Hematopoietic multipotent progenitor cell treated with erythropoietin and hydrocortisone succinate and interleukin-3 and kit ligand, for 17 days (in vitro differentiated cells): Measurements from ENCODE around the gene TMEM9.
"Not testable (repeated sequence)": the region's sequence is repeated elsewhere in the genome, so short reads cannot be mapped to it uniquely, and the experiment has no call there.

Experiments used
- DNase-seq: peaks from one replicate; pipeline ENCODE4 v3.0.0-alpha.2; 2015; ENCODE audit warnings: low spot score

The TMEM9 gene

DNA sequence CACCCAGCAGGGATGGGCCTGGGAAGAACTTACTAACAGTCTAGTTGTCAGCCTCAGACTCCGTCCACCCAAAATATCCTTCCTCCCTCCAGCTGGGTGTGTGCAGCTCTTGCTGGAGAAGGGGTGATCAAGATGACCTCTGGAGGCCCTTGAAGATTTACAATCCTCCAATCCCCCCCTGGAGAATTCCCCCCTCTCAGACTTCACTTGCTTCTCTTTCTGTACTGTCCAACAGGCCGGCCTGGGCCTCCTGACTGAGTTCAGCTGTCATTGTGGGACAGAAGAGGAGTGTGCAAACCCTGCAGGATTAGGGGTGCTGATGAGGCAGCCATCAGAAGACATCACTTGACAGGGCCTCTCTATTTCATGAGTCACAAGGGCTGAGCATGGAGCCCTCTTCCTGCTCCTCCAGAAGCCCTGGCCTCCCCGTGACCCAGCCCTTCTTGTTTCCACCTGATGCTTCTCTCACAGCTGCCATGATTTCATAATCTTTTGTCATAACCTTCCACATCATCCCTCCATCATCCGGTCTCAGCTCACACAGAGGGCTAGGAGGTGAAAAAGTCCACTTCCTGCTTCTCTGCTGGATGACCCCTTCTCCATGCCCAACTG is 18.8 kb upstream of the TMEM9 start:
- no peak for DNase-seq

DNA sequence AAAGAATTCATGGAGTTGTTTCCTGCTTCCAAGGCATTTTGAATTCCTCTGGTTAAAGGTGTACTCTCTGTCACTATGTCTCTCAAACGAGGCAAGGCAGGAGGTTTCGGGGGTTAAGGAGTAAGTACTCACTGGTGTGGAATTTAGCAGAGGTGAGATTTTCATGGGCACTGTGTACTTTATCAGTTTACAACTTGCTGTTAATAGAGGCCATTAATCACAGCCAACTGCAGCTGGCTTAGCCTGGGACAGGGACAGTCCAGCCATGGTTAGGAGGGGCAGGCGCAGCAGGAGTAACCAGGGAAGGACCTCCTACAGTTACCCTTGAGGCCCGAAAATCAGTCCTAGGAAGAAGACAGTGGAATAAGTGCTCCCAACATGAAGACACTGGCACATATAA is 18.1 kb upstream of the TMEM9 start:
- DNase-seq = no peak

DNA sequence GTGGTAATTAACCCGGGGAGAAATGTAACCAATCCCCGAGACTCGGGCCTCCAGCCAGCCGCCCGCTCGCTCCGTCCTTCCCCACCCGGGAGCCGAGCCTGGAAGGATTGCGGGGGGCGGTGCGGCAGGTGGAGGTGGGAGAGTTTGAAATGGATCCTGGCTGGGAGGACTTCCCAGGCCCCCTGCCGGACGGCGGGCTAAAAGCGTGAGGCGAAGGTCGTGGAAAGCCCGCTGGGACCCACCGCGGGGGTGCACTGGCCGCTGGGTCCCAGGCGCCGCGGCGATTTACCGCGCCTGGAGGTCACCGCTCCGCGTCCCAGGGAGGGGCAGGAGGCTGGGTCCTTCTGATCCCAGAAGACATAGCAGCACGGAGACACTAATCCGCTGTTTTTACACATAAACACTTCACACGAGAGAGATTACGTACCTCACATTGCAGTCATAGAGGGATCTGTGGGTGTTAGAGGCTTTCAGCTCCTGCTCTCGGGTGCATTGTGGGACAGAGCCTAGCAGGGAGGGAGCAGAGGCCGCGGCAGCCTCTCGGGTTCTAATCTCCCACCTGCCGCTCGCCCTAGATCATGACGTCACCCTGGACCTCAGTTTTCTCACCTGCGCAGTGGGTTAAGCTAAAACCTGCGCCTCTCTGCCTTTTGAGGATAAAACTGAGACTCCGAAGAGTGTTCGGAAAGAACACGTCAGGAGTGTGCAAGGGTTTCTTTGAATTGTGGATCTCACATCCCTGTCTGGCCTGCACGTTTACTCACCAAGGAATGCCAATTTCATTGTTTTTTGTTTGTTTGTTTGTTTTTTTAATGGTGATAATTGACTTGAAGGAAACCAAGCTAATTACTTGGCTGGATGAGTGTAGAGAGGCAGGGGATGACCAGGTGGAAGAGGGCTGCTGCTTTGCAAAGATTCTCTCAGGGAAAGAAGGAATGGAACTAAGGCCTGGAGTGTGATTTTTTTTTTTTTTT is 17.1 kb upstream of the TMEM9 start:
- no peak for DNase-seq

DNA sequence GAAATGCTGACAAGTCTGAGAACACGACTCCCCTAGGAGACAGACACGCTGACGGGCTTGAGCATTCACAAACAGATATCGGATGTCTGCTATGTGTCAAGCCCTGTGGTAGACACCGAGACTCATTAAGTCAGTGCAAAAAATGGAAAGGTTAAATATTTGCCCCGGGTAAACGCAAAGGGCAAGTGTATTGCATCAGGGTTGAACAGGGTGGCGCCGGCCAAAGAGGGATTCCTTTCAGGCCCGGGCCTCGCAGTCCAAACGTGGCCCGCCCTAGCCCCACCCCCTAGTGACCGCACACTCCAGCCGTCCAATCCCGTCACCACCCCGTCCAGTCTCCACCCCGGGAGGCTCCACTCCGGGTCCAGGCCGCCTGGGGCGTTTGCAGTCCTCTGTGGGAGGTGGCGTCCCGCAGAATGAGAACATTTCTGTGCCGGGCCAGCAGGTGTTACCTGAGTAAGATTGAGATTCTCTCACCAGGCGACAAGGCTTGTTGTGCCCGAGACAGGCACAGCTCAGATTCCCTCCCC is 16.3 kb upstream of the TMEM9 start:
- DNase-seq = peak; percentile 87

DNA sequence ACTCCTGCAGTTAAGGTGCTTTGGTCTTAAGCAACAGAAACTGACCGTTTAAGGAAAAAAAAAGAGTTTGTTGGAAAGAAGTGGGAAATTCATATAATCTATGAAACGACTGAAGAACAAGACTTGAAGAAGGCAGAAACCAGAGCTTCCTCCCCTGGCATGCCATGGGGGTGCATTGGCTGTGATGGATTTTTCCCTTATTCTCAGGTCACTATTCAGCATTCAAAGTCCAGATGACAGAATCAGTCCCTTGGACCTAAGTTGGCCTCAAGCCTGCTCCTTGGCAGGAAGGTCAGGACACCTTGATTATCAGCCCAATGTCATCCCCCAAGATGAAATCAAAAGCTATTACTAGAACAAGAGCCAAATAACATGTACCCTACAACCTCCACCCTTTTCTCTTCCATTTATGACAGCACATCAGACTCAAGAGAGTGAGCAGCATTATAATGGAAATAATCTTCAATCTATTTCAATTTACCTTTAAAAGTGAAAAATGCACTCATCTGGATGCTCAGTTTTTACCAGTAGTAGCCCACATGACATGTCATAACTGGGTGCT is 15.8 kb upstream of the TMEM9 start:
- DNase-seq = no peak

DNA sequence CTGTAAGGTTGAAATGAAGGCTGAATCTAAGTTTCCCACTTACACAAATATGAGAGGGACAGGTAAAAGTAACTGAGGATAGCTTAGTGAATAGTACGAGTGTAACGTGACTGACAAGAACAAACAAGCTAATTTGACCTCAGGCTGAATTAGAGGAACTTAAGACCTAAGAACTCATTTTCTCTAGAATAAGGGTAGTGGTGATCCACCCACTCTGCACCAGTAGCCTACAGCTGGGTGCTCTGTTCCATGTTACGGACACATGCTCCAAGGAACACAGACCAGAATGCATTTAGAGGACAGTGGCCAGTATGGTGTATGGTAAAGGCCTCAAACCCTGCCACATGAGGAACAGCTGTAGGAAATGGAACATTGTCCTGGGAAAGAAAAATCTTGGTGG is 14.9 kb upstream of the TMEM9 start:
- no peak for DNase-seq

GRCh38 chr1:201167041-201167991 is 13.0 kb upstream of the TMEM9 start:
- no peak for DNase-seq

DNA sequence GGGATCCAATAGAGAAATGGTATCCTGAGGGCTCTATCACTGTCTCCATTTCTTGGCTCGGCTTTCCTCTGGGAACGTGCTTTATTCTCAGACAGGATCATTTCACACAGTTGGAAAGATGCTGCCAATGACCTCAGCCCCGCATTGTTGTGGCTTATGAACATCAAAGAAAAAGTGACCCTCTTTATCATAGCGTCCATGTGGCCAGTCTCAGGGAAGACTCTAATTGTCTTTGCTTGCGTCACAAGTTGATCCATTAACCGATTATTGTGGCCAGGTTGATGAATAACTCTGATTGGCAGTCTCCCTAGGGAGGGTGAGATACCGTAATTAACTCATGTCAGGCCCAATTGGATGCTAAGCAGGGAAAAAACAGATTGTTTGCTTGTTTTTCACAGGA is 10.4 kb upstream of the TMEM9 start:
- no peak for DNase-seq

- no peak for DNase-seq
Measured at GRCh38 chr1:201163707-201164106, 9.4 kb upstream of the TMEM9 start.

DNA sequence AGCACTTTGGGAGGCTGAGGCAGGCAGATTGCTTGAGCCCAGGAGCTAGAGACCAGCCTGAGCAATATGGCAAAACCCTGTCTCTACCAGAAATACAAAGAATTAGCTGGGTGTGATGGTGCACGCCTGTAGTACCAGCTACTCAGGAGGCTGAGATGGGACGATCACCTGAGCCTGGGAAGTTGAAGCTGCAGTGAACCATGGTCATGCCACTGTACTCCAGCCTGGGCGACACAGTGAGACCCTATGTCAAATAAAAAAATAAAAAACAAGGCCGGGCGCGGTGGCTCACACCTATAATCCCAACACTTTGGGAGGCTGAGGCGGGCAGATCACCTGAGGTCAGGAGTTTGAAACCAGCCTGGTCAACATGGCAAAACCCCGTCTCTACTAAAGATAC is 8.8 kb upstream of the TMEM9 start:
- not testable (repeated sequence) for DNase-seq

DNA sequence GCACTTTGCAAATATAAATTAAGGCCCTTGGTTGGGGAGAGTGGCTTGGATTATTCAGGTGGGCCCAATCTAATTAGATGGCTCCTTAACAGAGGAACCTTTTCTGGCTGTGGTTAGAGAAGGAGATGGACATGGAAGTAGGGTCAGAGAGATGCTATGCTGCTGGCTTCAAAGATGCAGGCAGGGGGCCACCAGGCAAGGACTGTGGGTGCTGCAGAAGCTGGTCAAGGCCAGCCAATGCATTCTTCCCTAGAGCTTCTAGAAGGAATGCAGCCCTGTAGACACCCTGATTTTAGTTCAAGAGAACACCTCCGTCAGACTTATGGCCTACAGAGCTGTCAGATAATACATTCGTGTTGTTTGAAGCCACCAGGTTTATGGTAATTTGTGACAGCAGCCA is 3.7 kb upstream of the TMEM9 start:
- DNase-seq = no peak

GRCh38 chr1:201156819-201157218 is 2.5 kb upstream of the TMEM9 start:
- no peak for DNase-seq

DNA sequence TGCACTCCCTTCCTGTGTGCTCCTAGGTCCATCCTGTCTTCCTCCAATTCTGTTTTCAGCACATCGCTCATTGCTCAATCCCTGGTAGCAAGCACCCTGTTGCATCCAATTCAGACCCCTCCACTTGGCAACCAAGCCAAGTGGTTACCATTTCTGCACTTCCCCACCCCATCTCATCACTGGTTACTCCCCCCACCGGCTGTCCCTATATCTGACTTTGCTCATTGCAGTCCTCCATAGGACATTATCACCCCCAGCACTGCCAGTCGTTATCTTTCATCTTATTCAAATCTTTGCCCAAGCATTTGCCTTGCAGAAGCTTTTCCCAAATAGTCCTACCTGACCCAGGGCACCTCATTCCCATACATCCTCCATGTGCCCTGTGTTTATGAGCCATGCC is 2.1 kb upstream of the TMEM9 start:
- DNase-seq = no peak

DNA sequence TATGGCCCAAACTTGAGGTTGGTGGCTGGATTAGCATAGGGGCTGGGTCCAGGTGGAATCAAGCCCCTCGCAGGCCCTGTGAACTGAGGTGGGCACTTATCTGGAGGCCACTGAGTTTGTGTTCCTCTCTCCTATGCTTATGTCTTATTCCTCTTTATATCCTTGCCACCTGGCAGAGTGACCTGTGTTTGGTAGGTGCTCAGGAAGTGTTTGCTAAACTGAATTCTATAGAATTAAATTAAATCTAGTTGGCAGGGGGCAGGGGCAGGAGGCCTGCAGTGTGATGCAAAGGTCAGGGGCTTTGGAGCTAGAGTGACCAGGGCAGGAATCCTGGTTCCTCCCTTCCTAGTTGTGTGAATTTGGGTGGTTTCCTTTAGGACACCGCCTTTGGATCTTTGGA is 1.1 kb upstream of the TMEM9 start:
- DNase-seq = no peak

- DNase-seq = peak; percentile 66
Measured at GRCh38 chr1:201153474-201154388, 543 bp downstream of the TMEM9 start.

DNA sequence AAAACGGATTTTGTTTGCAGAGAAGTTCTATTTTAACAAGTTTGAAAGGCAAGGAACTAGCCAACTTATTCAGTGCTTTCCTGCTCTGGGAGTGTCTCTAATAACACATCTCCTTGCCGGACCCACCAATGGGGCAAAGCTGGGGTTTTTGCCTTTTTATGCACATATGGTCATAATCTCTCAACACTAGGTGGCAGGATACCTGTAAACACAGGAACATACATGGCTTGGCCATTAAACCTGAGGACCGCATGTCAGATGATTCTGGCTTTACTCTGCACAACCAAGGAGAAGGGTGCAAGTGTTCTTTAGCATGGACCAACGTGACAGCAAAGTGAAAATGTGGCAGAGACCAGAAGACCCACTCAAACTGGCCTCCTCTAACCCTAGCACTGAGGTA is 4.9 kb downstream of the TMEM9 start:
- peak; percentile 59 for DNase-seq

DNA sequence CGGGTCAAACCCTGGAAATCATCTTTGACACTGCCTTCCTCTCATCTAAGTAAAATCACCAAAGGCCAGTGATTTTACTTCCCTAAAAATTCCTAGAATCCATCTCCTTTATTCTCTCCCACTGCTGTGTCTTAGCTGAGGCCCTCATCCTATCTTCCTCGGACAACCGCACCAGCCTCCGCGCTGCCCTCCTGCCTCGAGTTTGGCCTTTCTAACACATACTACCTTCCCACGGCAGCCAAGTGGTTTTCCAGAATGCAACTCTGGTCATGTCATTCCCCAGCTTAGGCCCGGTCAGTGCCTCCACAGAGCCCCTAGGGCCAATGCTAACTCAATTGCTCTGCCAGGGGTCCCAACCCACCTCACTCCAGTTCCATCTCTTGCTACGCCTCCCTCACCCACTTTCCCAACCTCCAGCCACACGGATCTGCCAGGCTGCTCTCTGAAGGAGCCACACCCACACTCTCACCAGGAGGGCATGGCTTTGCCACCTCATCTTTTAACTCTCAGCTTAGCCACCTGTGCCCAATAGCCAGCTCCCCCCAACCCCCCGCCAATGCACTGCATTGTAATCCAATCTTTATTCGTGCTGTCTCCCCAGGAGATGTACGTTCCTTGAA is 6.8 kb downstream of the TMEM9 start:
- DNase-seq = no peak

DNA sequence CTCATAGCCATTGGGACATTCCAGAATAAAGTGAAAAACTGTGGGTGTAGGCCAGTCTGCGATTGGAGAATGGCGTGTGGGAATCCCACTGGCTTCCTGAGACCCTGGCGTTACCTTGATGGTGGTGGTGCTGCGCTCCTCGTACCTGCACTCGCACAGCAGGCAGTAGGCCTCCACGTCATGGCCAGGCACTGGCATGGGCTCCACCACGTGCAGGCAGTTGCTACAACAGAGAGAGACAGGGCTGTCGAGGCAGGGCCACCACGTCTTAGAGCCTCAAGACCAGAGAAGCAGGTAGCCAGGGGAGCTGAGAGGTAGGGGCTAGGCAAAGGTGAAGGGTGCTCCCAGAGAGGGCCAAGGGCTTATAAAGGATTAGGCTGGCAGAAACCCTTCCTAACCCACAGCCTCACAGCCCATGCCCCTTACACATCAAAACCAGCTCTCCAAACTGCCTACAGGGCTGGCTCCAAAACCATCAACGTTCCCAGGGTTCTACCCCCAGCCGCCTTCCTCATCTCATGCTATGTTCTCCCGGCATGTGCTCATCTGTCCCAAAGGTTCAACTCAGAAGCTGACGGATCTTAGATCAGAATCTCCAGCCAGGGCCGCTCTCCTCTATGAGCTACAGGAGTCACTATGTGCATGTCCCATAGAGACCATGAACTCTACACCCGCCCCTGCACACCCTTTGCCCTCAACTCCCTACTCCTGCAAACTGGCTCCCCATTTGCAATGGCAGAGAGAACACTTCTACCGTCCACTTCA is 7.5 kb downstream of the TMEM9 start:
- DNase-seq = no peak

- DNase-seq = no peak
Measured at GRCh38 chr1:201145816-201146215, 8.5 kb downstream of the TMEM9 start.

DNA sequence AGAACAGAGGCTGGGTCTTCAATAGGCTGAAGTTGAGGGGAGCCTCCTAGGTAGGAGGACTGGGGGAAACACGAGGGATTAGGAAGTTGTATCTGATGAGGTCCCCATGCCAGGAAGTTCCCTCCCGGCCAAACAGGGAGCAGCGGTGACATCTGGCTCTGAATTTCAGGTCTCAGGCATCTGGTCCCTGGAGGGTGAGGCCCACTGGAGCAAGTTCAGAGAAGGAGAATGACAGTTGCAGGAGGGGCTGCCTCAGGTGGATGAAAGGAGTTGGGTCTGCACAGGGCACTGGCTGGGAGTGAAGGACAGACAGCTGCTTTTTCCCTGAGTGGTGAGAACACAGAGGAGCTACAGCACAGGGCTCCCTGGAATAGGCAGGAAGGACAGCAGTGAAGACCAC is 9.1 kb downstream of the TMEM9 start:
- no peak for DNase-seq
